Transverse colon (tissue), 3 donors: Measurements from ENCODE around the gene CHGA.

Source experiments
- EP300 ChIP-seq: sonication (generic); formaldehyde crosslinking; IDR thresholded peaks from one replicate; pipeline ENCODE4 v1.6.1; 2017; ENCODE audit warnings: antibody characterized with exemption, low read depth
- POLR2A ChIP-seq: fragments of 450-650 bp; IDR thresholded peaks from one replicate; pipeline ENCODE4 v1.6.1; 2016; ENCODE audit warnings: antibody characterized with exemption, mild to moderate bottlenecking, moderate library complexity
- TF ChIP-seq, protein P1 (sequence below), 5 experiments: fragments of 200-600 bp in 3 of 5; fragments of 450-650 bp in 2 of 5; sonication (generic) in 3 of 5; IDR thresholded peaks; 1 replicate in 2 of 5; 2 replicates in 3 of 5; pipeline ENCODE4 v1.5.1; 2016 to 2017; ENCODE audit warnings: antibody characterized with exemption in 5 of 5, inconsistent platforms in 3 of 5, mild to moderate bottlenecking in 2 of 5, moderate library complexity in 1 of 5

DNA sequence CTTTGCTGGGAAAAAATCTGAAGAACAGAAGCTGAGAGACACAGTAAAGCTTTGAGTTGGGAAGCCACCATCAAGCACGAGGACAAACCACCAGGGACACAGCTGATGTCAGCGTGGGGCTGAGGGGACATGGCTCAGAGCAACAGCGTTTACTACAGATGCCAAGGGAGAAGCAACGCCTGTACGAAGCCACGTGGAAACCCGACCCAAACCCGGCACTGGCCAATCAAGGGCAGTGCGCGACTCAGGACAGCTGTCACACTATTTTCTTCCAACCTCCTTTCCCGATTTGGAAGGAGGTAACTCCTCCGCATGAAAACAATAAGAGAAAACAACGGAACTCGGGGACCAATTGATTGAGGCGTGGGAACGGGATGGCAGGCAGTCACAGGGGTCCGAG is 20.2 kb upstream of the CHGA start:
- TF ChIP-seq, protein P1, sequence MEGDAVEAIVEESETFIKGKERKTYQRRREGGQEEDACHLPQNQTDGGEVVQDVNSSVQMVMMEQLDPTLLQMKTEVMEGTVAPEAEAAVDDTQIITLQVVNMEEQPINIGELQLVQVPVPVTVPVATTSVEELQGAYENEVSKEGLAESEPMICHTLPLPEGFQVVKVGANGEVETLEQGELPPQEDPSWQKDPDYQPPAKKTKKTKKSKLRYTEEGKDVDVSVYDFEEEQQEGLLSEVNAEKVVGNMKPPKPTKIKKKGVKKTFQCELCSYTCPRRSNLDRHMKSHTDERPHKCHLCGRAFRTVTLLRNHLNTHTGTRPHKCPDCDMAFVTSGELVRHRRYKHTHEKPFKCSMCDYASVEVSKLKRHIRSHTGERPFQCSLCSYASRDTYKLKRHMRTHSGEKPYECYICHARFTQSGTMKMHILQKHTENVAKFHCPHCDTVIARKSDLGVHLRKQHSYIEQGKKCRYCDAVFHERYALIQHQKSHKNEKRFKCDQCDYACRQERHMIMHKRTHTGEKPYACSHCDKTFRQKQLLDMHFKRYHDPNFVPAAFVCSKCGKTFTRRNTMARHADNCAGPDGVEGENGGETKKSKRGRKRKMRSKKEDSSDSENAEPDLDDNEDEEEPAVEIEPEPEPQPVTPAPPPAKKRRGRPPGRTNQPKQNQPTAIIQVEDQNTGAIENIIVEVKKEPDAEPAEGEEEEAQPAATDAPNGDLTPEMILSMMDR (IDR thresholded peaks at IDR 0.05): no peak
- TF ChIP-seq POLR2A (no peak), EP300 (no peak)
